ENCODE measurements around the gene APCDD1L. TPM values are rescaled to one million over a fixed set of nuclear protein-coding genes. Genes with fewer than 3 reads are reported as not detected.

APCDD1L gene
- total and polyA plus RNA-seq, 9 donors: 0.08 to 0.62 TPM; not detected in 7

DNA sequence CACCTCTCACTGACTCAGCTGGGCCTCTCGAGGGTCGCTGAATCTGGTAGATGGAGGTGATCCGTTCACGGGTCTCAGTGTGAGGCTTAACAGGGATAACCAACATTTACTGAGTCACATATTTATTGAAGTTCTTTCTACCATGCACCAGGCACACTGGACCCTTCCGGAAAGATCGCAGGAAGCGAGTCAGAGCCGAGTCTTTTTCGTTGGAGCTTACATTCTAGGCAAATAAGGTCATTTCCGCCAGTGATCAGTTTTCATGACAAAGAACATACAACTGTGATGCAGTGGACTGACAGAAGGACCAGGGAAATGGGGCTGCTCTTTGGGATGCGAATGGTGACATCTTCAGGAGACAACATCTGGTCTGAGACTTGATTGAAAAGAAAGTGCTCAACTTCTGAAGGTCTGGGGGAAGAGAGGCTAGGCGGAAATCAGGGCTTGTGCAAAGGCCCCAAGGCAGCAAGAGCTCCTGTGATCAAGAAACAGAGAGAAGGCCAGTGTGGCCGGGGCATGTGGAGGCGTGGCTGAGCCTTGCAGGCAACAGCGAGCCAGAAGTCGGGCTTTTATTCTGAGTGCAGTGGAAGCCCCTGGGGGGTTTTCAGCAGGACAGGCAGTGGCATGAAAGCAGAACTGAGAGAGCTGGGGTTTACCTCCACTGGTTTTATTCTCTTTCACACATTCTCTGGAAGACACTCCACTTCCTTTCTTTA is 56.7 kb downstream of the APCDD1L start:
- TF ChIP-seq POLR2A (IDR thresholded peaks at IDR 0.05) (no peak), EP300 (IDR thresholded peaks at IDR 0.05) (no peak)
- TF ChIP-seq, protein P1, sequence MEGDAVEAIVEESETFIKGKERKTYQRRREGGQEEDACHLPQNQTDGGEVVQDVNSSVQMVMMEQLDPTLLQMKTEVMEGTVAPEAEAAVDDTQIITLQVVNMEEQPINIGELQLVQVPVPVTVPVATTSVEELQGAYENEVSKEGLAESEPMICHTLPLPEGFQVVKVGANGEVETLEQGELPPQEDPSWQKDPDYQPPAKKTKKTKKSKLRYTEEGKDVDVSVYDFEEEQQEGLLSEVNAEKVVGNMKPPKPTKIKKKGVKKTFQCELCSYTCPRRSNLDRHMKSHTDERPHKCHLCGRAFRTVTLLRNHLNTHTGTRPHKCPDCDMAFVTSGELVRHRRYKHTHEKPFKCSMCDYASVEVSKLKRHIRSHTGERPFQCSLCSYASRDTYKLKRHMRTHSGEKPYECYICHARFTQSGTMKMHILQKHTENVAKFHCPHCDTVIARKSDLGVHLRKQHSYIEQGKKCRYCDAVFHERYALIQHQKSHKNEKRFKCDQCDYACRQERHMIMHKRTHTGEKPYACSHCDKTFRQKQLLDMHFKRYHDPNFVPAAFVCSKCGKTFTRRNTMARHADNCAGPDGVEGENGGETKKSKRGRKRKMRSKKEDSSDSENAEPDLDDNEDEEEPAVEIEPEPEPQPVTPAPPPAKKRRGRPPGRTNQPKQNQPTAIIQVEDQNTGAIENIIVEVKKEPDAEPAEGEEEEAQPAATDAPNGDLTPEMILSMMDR (IDR thresholded peaks at IDR 0.05): no peak
- H3K27ac ChIP-seq: no peak overlapping the region
- DNase-seq: no peak
- no peaks in the 10 kb centered on the region for H3K36me3 ChIP-seq
- WGBS, 3 donors: 92 to 96% (median 93%) methylated on average over 16 of the region's 16 CpGs
- peaks cover 2% of the 10 kb centered on the region for H3K4me1 ChIP-seq (ENCODE audit: insufficient read depth)
- H3K9me3 ChIP-seq: no peaks in the 10 kb centered on the region
- no peaks in the 10 kb centered on the region for H3K27me3 ChIP-seq
- no peak overlapping the region for H3K4me3 ChIP-seq
- intact Hi-C loops (cut with DNase I): no loop called here

DNA sequence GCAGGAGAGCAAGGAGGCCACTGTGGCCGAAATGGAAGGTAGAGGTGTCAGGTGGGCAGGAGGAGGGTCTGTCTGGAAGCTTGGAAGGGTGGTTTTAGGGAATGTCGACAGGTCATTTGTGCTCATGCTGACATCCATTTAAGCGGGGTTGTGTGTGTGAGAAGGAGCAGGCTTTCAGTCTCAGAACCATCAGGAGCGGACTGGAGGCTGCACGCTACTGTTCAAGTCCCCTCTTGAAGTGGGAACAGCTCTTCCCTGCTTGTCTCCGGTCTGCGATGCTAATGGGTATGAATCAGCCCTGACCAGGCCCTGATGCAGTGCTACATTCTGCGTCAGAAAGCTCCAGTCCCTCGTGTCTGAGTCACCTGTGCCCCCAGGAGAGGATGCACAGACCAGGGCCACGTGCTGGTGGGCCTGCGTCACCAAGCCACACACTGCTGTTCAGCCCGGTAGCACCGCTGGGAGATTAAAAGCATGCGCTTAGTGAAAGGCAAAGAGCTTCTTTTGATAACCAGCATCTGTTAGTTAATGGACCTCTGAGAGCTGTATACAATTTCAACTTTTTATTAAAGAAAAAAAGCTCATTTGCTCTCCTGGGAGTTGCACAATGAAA is 58.0 kb downstream of the APCDD1L start:
- WGBS, 3 donors: 91 to 92% (median 91%) methylated on average over 14 of the region's 14 CpGs
- TF ChIP-seq, protein P1 (IDR thresholded peaks at IDR 0.05): no peak
- TF ChIP-seq EP300 (IDR thresholded peaks at IDR 0.05): no peak
- TF ChIP-seq POLR2A (IDR thresholded peaks at IDR 0.05): no peak
- no peak overlapping the region for H3K4me3 ChIP-seq
- peaks cover 7% of the 10 kb centered on the region for H3K4me1 ChIP-seq (ENCODE audit: insufficient read depth)
- H3K27ac ChIP-seq: no peak overlapping the region
- H3K36me3 ChIP-seq: no peaks in the 10 kb centered on the region
- intact Hi-C loops (cut with DNase I): no loop called here
- no peak for DNase-seq
- H3K27me3 ChIP-seq: no peaks in the 10 kb centered on the region
- H3K9me3 ChIP-seq: no peaks in the 10 kb centered on the region

DNA sequence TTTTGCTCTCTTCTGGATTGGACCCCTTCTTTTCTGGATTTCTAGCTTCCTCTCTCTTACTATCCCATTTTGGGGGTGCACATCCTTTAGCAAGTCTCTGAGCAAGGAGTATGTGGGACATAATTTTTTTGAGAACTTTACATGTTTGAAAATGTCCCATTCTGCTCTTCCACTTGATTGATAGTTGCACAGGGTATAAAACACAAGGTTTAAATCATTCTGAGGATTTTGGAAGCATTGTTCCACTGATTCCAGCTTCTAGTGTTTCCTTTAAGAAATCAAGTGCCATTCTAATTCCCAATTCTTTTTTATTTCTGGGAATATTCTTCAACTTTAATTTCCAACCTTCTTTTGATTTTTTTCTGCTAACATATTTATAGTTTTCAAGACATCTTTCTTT is 60.7 kb downstream of the APCDD1L start:
- intact Hi-C loops (cut with DNase I): no loop called here
- Histone ChIP-seq H3K36me3 (no peaks in the 10 kb centered on the region), H3K4me3 (no peak overlapping the region), H3K27ac (peak overlapping the region in 1 of 2 donors; percentile 77), H3K4me1 (ENCODE audit: insufficient read depth) (peaks cover 8% of the 10 kb centered on the region), H3K27me3 (no peaks in the 10 kb centered on the region), H3K9me3 (no peaks in the 10 kb centered on the region)
- no peak for TF ChIP-seq POLR2A (IDR thresholded peaks at IDR 0.05)
- no peak for TF ChIP-seq EP300 (IDR thresholded peaks at IDR 0.05)
- no peak for DNase-seq

DNA sequence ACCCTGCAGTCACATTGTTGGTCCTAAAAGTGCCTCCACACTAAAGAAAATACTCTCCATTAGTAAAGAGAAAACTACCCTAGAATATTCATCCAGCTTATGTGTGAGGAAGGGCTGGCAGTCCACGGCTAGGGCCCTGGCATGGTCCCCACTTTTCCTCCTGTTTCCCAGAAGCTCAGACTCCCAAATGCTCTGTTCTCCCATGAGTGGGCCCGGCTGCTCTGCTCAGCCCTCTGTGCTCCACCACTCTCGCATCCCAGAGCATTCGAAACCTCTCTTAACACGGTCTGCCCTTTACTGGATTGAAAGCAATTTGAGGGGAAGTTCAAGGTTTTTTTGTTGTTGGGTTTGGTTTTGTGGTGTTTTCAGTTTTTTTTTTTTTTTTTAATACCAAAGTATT is 61.8 kb downstream of the APCDD1L start:
- H3K36me3 ChIP-seq: no peaks in the 10 kb centered on the region
- no peak overlapping the region for H3K4me3 ChIP-seq
- 6 to 31% (median 12%) methylated on average over 5 of the region's 5 CpGs for WGBS, 3 donors
- TF ChIP-seq, protein P1 (IDR thresholded peaks at IDR 0.05): no peak
- TF ChIP-seq POLR2A (IDR thresholded peaks at IDR 0.05) (no peak), EP300 (IDR thresholded peaks at IDR 0.05) (no peak)
- peak; percentile 70 to 81 (median 76) for DNase-seq
- no peaks in the 10 kb centered on the region for H3K27me3 ChIP-seq
- intact Hi-C loops (cut with DNase I): no loop called here
- peak overlapping the region; percentile 22 to 77 for H3K27ac ChIP-seq
- H3K9me3 ChIP-seq: no peaks in the 10 kb centered on the region
- H3K4me1 ChIP-seq (ENCODE audit: insufficient read depth): peaks cover 10% of the 10 kb centered on the region

DNA sequence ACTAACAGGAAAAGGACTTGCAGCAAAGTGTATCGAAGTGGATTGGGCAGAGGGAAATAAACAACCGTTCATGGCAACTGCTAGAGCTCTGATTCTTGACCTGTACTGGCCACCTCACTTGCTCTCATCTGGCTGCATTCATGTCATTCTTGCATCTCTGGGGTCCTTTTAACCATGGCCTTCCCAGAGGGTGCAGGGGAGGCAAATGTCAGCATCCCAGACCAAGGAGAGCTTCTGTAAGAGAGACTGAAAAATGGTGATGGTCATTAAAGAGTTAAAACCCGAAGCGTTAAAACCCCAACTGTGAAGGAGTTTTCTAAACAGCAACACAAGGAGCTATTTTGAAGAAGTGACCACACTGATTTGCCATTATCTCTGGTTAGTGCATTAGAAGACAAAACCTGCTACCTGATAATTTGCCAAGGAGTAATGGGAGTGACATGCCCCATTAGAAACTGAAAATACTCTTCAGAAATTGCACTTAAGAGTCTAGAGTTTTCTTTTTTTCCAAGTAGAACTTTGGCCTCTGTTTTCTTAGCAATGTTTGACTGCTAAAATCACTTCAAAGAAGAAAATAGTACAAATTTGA is 62.4 kb downstream of the APCDD1L start:
- H3K4me3 ChIP-seq: no peak overlapping the region
- 5 to 18% (median 11%) methylated on average over 4 of the region's 4 CpGs for WGBS, 3 donors
- no peaks in the 10 kb centered on the region for H3K27me3 ChIP-seq
- intact Hi-C loops (cut with DNase I): no loop called here
- no peaks in the 10 kb centered on the region for H3K36me3 ChIP-seq
- TF ChIP-seq, protein P1 (IDR thresholded peaks at IDR 0.05): no peak
- TF ChIP-seq EP300 (IDR thresholded peaks at IDR 0.05): no peak
- no peak for TF ChIP-seq POLR2A (IDR thresholded peaks at IDR 0.05)
- H3K27ac ChIP-seq: peak overlapping the region; percentile 22 to 77
- peaks cover 10% of the 10 kb centered on the region for H3K4me1 ChIP-seq (ENCODE audit: insufficient read depth)
- no peaks in the 10 kb centered on the region for H3K9me3 ChIP-seq
- no peak for DNase-seq
